ENCODE data around the gene WNT9A. TPM values are rescaled to one million over a fixed set of nuclear protein-coding genes. Genes with fewer than 3 reads are reported as not detected.
"Not testable (repeated sequence)": the region's sequence is repeated elsewhere in the genome, so short reads cannot be mapped to it uniquely, and the experiment has no call there.

WNT9A gene
- total RNA-seq, 1 experiment from 2014 or later, result 22.2 TPM

GRCh38 chr1:227972843-227973374 is 25.2 kb upstream of the WNT9A start:
- H3K4me3 ChIP-seq (ENCODE audit: low read length); H3K27me3 ChIP-seq (ENCODE audit: low read length); H3K4me1 ChIP-seq (ENCODE audit: insufficient read depth, low read length); DNase-seq; H3K36me3 ChIP-seq (ENCODE audit: low read depth, low read length); ATAC-seq; H3K9ac ChIP-seq (ENCODE audit: low read length); CTCF ChIA-PET; H3K4me2 ChIP-seq (ENCODE audit: low read length); BruUV-seq (replicated peaks); intact Hi-C loops (cut with micrococcal nuclease); H3K9me3 ChIP-seq (ENCODE audit: low read length); H2AFZ ChIP-seq (ENCODE audit: low read length); H3K79me2 ChIP-seq (ENCODE audit: low read length); H3F3A ChIP-seq (ENCODE audit: low read length, unreplicated experiment); H3K27ac ChIP-seq (ENCODE audit: low read length); H3K9me2 ChIP-seq (replicated peaks; ENCODE audit: low read length); POLR2A ChIA-PET (ENCODE audit: unreplicated experiment); H4K20me1 ChIP-seq (ENCODE audit: low read length): not testable (repeated sequence)

GRCh38 chr1:227972283-227972679 is 24.5 kb upstream of the WNT9A start:
- H3K4me2 ChIP-seq (ENCODE audit: low read length); H3K27ac ChIP-seq (ENCODE audit: low read length); H3K9me2 ChIP-seq (replicated peaks; ENCODE audit: low read length); H3K4me1 ChIP-seq (ENCODE audit: insufficient read depth, low read length); H3K36me3 ChIP-seq (ENCODE audit: low read depth, low read length); ATAC-seq; POLR2A ChIA-PET (ENCODE audit: unreplicated experiment); H4K20me1 ChIP-seq (ENCODE audit: low read length); intact Hi-C loops (cut with micrococcal nuclease); H3K27me3 ChIP-seq (ENCODE audit: low read length); DNase-seq; CTCF ChIA-PET; H2AFZ ChIP-seq (ENCODE audit: low read length); H3K4me3 ChIP-seq (ENCODE audit: low read length); H3K9me3 ChIP-seq (ENCODE audit: low read length); H3K79me2 ChIP-seq (ENCODE audit: low read length); H3F3A ChIP-seq (ENCODE audit: low read length, unreplicated experiment); BruUV-seq (replicated peaks); H3K9ac ChIP-seq (ENCODE audit: low read length): not testable (repeated sequence)

DNA sequence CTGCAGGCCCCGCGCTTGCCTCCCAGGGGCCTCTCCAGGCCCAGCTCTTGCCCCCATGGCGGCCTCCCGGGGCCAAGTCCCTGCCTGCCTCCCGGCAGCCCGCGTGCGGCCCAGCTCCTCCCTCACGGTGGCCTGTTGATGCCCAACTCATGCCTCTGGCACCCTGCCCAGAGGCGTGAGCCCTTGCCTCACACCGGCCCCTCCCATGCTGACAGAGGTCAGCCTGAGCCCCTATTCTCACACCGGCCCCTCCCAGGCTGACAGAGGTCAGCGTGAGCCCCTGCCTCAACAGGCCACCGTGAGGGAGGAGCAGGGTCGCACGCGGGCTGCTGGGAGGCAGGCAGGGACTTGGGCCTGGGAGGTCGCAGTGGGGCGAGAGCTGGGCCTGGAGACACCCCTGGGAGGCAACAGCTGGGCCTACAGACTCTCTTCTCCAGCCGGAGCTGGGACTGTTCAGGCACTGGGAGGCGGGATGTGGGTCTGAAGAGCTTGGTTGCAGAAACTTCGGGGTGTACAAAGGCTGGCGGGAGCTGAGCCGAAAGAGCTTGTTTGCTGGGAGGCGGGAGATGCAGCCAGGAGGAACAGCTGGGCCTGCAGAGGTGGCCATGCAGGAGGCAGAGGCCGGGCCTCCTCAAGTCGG is 24.0 kb upstream of the WNT9A start:
- intact Hi-C loops (cut with micrococcal nuclease); CTCF ChIA-PET; DNase-seq; ATAC-seq; H3K27ac ChIP-seq (ENCODE audit: low read length); H3K27me3 ChIP-seq (ENCODE audit: low read length); POLR2A ChIA-PET (ENCODE audit: unreplicated experiment); H3K4me1 ChIP-seq (ENCODE audit: insufficient read depth, low read length); H3F3A ChIP-seq (ENCODE audit: low read length, unreplicated experiment); H3K4me3 ChIP-seq (ENCODE audit: low read length); H4K20me1 ChIP-seq (ENCODE audit: low read length); H3K36me3 ChIP-seq (ENCODE audit: low read depth, low read length); H2AFZ ChIP-seq (ENCODE audit: low read length); H3K9me3 ChIP-seq (ENCODE audit: low read length); BruUV-seq (replicated peaks); H3K9ac ChIP-seq (ENCODE audit: low read length); H3K9me2 ChIP-seq (replicated peaks; ENCODE audit: low read length); H3K4me2 ChIP-seq (ENCODE audit: low read length); H3K79me2 ChIP-seq (ENCODE audit: low read length): not testable (repeated sequence)

- H3K9ac ChIP-seq (ENCODE audit: low read length); H3K27ac ChIP-seq (ENCODE audit: low read length); H3K9me3 ChIP-seq (ENCODE audit: low read length); POLR2A ChIA-PET (ENCODE audit: unreplicated experiment); DNase-seq; H3K36me3 ChIP-seq (ENCODE audit: low read depth, low read length); H3F3A ChIP-seq (ENCODE audit: low read length, unreplicated experiment); H3K79me2 ChIP-seq (ENCODE audit: low read length); BruUV-seq (replicated peaks); ATAC-seq; H4K20me1 ChIP-seq (ENCODE audit: low read length); H3K4me3 ChIP-seq (ENCODE audit: low read length); H3K4me1 ChIP-seq (ENCODE audit: insufficient read depth, low read length); H3K27me3 ChIP-seq (ENCODE audit: low read length); H3K4me2 ChIP-seq (ENCODE audit: low read length); H3K9me2 ChIP-seq (replicated peaks; ENCODE audit: low read length); intact Hi-C loops (cut with micrococcal nuclease); H2AFZ ChIP-seq (ENCODE audit: low read length); CTCF ChIA-PET: not testable (repeated sequence)
Measured at GRCh38 chr1:227971216-227971615, 23.5 kb upstream of the WNT9A start.

DNA sequence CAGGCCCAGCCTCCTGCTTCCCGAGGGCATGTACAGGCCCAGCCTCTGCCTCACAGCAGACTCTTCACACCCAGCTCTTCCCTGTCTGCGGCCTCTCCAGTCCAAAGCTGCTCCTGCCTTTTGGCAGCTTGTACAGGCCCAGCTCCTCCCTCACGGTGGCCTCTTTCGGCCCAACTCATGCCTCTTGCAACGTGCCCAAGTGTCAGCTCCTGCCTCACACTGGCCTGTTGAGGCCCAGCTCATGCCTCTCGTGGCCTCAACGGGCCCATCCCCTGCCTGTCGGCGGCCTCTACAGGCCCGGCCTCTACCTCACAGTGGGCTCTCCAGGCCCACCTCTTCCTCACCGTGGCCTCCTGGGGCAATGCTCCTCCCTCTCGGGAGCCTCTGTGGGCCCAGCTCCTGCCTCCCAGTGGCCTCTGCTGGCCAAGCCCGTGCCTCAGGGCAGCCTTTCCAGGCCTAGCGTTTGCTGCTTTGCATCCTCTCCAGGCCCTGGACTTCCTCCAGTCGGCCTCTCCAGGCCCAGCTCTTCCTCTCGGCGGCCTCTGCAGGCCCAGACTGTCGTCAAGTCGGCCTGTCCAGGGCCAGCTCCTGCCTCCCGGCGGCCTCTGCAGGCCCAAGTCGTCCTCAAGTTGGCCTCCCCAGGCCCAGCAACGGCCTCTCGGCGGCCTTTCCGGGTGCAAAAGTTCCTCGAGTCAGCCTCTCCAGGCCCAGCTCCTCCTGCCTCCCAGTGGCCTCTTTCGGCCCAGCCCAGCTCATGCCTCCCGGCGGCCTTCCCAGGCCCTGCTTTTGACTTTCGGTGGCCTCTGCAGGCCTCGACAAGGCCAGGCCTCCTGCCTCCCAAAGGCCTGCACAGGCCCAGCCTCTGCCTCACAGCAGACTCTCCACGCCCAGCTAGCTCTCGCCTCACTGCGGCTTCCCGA is 22.6 kb upstream of the WNT9A start:
- H4K20me1 ChIP-seq (ENCODE audit: low read length); H3K79me2 ChIP-seq (ENCODE audit: low read length); H3K27ac ChIP-seq (ENCODE audit: low read length); BruUV-seq (replicated peaks); intact Hi-C loops (cut with micrococcal nuclease); H3F3A ChIP-seq (ENCODE audit: low read length, unreplicated experiment); DNase-seq; H2AFZ ChIP-seq (ENCODE audit: low read length); H3K36me3 ChIP-seq (ENCODE audit: low read depth, low read length); H3K9me3 ChIP-seq (ENCODE audit: low read length); H3K9me2 ChIP-seq (replicated peaks; ENCODE audit: low read length); H3K4me2 ChIP-seq (ENCODE audit: low read length); H3K27me3 ChIP-seq (ENCODE audit: low read length); CTCF ChIA-PET; ATAC-seq; H3K4me1 ChIP-seq (ENCODE audit: insufficient read depth, low read length); H3K4me3 ChIP-seq (ENCODE audit: low read length); H3K9ac ChIP-seq (ENCODE audit: low read length); POLR2A ChIA-PET (ENCODE audit: unreplicated experiment): not testable (repeated sequence)

Measured in PC-3 (cell line).